Measurements from ENCODE around the gene LCP2.

LCP2 gene

DNA sequence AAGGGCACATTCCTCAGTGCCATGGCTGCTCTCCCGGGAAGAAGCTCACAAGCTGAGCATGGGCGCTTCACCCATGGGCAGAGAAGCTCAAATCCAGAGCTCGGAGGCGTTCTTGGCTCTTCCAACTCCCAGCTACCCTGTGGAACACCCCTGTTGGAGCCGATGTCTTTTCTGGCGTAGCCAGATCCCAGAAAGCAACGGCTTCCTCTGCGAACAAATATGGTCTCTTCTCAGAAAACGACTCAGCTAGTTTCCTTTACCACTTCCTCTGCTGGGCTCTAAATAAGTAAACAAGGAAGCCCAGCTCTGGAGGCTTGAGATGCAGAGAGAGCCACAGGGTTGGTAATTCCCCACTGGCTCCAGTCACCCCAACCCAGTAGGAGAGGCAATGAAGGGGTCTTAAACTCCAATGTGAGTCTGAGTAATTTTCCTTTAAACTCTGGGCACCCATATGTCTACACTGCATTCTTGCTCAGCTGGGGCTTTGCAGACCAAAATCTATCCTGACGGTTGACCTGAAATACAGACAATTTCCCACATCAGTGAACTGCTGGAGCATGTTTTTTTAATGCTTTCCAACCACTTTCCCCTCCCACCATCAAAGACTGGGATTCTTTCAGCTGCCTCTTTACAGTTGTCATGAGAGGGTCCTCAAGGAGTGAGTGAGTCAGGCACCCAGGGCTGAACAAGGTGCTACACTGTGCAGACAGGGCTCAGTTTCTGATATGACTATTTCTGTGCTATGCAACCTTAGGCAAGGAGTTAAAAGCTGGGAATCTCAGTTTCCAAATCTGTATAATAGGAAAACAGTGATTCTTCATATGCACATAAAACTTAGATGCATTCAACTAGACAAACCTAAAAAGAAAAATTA lies at the start of gene LCP2:
LCP2 (minus strand) TSS at position 189 of the 874 bp plus-strand sequence; CDS start at position 23, 166 bp downstream.
- H3K9me3 Mint-ChIP-seq = no peaks in the 10 kb centered on the region
- H3K4me3 Mint-ChIP-seq = peak within 1 kb of the TSS in 2 of 3 experiments; percentile 28 to 36
- TF ChIP-seq, protein P1, sequence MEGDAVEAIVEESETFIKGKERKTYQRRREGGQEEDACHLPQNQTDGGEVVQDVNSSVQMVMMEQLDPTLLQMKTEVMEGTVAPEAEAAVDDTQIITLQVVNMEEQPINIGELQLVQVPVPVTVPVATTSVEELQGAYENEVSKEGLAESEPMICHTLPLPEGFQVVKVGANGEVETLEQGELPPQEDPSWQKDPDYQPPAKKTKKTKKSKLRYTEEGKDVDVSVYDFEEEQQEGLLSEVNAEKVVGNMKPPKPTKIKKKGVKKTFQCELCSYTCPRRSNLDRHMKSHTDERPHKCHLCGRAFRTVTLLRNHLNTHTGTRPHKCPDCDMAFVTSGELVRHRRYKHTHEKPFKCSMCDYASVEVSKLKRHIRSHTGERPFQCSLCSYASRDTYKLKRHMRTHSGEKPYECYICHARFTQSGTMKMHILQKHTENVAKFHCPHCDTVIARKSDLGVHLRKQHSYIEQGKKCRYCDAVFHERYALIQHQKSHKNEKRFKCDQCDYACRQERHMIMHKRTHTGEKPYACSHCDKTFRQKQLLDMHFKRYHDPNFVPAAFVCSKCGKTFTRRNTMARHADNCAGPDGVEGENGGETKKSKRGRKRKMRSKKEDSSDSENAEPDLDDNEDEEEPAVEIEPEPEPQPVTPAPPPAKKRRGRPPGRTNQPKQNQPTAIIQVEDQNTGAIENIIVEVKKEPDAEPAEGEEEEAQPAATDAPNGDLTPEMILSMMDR (IDR thresholded peaks at IDR 0.05; ENCODE audit: unreplicated experiment in 3 of 3) = no peak
- H3K27me3 Mint-ChIP-seq (ENCODE audit: low read depth) = peaks cover 30% of the 10 kb centered on the region
- no peak within 1 kb of the TSS for H3K27ac Mint-ChIP-seq
- no peaks in the 10 kb centered on the region for H3K36me3 Mint-ChIP-seq (ENCODE audit: low read depth)
- peaks cover 10% of the 10 kb centered on the region for H3K4me1 Mint-ChIP-seq

DNA sequence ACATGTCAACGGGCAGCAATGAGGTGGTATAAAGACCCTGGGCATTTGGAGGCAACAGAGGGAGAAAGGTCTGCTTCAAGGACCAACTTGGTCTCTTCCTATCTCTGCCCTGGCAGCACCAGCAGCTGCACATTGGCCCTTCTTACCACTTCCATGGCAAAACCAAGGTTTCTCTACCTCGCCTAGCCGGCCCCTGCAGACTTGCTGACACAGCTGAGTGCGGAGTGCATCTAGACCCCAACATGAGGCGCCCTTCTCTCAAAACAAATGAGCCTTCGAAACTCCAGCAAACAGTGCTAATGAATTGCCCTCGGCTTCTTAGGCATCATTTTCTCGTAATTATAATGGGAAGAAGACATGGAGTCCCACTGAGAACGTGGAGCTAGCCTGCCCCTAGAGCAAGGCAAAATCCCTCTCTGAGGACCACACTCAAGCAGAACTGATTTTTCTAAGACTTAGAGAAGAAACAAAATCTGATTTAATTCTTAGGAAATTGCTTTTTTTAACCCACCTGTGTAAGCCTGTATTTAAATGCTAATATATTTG lies 49.5 kb upstream of the LCP2 start:
- Mint-ChIP-seq H3K36me3 (ENCODE audit: low read depth) (no peaks in the 10 kb centered on the region), H3K4me3 (no peak overlapping the region), H3K9me3 (peaks cover 5% of the 10 kb centered on the region), H3K27me3 (ENCODE audit: low read depth) (peaks cover 17% of the 10 kb centered on the region), H3K4me1 (peaks cover 18% of the 10 kb centered on the region), H3K27ac (no peak overlapping the region)
- TF ChIP-seq, protein P1 (IDR thresholded peaks at IDR 0.05; ENCODE audit: unreplicated experiment in 3 of 3) = no peak

DNA sequence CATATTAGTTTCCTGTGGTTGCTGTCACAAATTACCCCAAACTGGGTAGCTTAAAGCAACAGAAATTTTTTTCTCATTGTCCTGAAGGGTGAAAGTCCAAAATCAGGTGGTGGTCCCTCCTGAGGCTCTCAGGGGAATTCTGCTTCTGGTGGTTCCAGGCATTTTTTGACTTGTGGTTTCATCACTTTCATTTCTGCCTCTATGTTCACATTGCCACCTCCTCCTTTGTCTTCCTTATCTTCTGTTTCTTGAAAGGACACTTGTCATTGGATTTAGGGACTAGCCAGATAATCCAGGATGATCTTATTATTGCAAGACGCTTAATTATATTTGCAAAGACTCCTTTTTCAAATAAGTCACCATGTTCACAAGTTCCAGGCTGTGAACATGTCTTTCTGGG lies 48.4 kb upstream of the LCP2 start:
- Mint-ChIP-seq H3K27me3 (ENCODE audit: low read depth) (peaks cover 13% of the 10 kb centered on the region), H3K4me3 (no peak overlapping the region), H3K4me1 (peaks cover 18% of the 10 kb centered on the region), H3K27ac (no peak overlapping the region), H3K9me3 (peaks cover 9% of the 10 kb centered on the region), H3K36me3 (ENCODE audit: low read depth) (no peaks in the 10 kb centered on the region)
- TF ChIP-seq, protein P1 (IDR thresholded peaks at IDR 0.05; ENCODE audit: unreplicated experiment in 3 of 3) = no peak

DNA sequence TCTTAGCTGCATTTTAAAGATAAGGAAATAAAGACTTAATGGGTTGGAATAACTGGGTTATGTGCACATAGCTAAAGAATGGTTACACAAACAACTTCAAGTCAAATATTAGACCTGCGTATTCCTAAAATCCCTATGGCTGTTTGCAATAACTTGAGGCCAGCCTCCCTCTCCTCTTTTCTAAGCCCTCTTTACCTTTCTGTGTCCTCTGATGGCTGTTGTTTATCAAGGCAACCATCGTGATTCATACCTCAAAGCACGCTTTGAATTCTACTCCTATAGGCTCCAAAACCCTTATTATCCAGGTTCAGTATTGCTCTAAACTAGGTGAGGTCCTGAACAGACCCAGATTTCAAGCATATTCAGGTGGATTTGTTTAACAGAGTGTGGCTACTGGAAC lies 45.6 kb upstream of the LCP2 start:
- no peak overlapping the region for H3K27ac Mint-ChIP-seq
- TF ChIP-seq, protein P1 (IDR thresholded peaks at IDR 0.05; ENCODE audit: unreplicated experiment in 3 of 3) = no peak
- H3K36me3 Mint-ChIP-seq (ENCODE audit: low read depth) = no peaks in the 10 kb centered on the region
- peaks cover 9% of the 10 kb centered on the region for H3K9me3 Mint-ChIP-seq
- H3K27me3 Mint-ChIP-seq (ENCODE audit: low read depth) = peaks cover 8% of the 10 kb centered on the region
- H3K4me1 Mint-ChIP-seq = peaks cover 5% of the 10 kb centered on the region
- H3K4me3 Mint-ChIP-seq = no peak overlapping the region

DNA sequence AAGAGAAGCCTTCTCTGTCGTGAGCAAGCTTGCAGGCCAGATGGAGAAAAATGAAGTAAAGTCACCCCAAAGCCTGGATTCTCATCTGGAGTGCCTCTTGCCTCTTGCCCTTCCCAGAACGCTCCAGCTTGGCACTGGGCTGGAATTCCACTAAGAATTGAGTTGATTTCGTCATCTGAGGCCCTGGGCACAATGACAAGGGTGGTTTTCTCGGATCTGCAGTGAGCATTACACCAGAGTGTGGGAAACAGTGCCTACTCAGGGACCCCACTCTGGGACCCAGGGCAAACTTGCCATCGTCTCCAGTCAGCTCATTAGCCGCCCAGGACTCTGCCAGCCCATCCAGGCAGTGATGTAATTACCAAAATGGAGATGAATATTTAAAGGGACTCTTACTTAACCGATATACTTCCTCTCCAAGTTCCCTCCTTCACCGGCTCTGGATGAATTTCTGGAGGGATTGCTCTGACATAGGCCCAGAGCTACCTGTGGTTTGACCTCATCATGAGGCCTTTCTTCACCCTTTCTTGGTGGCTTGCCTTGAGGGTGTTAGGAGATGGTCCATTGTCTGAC lies 44.7 kb upstream of the LCP2 start:
- H3K27me3 Mint-ChIP-seq (ENCODE audit: low read depth) = peaks cover 5% of the 10 kb centered on the region
- H3K9me3 Mint-ChIP-seq = peaks cover 9% of the 10 kb centered on the region
- H3K4me3 Mint-ChIP-seq = no peak overlapping the region
- TF ChIP-seq, protein P1 (IDR thresholded peaks at IDR 0.05; ENCODE audit: unreplicated experiment in 3 of 3) = no peak
- no peaks in the 10 kb centered on the region for H3K4me1 Mint-ChIP-seq
- no peaks in the 10 kb centered on the region for H3K36me3 Mint-ChIP-seq (ENCODE audit: low read depth)
- no peak overlapping the region for H3K27ac Mint-ChIP-seq
